Measurements from ENCODE around the gene CYB5A.
"Not testable (repeated sequence)": the region's sequence is repeated elsewhere in the genome, so short reads cannot be mapped to it uniquely, and the experiment has no call there.

CYB5A gene

DNA sequence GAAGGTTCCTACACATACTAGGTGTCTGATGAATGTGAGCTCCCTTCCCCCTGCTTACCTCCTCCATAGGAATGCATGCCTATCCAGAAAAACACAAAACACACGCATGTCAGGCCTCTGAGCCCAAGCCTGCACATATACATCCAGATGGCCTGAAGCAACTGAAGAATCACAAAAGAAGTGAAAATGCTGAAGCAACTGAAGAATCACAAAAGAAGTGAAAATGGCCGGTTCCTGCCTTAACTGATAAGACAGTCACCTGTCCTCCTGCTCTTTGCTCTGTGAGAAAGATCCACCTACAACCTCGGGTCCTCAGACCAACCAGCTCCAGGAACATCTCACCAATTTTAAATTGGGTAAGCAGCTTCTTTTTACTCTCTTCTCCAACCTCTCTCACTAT is 1.2 kb upstream of the CYB5A start:
- not testable (repeated sequence) for DNase-seq

DNA sequence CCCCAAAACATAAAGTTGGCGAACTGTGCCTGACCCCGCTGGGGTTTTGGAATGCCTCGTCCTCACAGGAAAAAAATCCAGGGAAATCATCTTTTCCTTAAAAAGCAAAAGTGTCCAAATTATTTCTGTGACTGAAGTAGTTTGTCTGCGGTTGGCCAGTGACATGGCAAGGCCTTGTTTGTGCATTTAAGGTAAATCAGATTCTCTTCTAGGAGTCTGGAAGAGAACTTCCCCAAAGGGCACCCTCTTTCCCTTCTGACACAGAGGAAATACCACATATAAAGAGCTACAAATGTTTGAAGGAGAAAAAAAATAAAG is 737 bp upstream of the CYB5A start:
- DNase-seq = no peak

DNA sequence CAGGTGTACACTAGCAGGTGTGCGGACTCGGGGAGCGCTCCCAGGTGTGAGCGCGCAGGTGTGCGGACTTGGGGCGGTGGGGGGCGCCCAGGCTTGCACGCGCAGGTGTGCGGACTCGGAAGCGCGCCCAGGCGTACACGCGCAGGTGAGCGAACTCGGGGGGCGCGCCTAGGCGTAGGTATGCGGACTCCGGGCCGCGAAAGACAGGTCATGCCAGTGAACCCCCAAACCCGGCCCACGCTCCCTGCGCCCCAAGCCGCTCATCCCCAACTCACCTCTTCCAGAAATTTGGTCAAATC is 342 bp downstream of the CYB5A start:
- DNase-seq = no peak

DNA sequence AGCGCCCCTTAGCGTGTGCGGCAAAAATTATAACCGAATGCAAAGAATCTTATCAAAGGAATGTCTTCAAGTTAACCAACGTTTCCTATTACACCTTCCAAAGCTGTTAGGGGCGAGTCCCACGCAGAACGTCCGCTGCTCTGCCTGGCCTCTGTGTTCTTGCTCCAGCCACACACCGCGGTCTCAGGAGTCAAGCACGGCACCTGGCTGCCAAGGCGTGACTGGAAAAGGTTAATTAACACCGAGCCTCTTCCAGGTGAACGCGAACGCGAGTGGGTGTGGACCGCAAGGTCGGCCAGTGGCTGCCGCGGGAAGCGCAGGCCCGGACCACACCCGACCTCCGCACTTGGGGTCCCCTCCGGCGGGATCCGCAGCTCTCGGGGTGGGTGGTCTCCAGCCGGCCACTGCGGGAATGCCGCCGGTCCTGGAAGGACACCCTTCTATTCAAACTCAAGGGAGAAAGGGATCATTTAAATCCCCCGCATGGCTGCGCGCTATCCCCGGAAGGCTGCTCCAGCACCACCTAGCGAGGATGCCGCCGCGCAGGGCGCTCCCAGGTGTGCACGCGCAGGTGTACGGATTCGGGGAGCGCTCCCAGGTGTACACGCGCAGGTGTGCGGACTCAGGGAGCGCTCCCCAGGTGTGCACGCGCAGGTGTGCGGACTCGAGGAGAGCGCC is 830 bp downstream of the CYB5A start:
- DNase-seq = no peak

DNA sequence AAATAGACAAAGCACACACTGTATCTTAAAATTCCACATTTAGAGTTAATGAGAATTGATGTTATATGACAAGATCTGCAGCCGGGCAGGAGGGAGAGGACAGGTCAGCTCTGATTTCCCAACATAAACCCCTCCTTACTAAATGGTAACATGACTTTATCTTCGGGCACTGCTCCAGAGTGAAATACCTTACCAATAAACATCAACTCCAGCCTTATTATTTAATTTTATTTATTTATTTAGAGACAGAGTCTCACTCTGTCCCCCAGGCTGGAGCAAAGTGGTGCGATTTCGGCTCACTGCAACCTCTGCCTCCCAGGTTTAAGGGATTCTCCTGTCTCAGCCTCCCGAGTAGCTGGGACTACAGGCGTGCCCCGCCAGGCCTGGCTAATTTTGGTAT is 1.7 kb downstream of the CYB5A start:
- no peak for DNase-seq

DNA sequence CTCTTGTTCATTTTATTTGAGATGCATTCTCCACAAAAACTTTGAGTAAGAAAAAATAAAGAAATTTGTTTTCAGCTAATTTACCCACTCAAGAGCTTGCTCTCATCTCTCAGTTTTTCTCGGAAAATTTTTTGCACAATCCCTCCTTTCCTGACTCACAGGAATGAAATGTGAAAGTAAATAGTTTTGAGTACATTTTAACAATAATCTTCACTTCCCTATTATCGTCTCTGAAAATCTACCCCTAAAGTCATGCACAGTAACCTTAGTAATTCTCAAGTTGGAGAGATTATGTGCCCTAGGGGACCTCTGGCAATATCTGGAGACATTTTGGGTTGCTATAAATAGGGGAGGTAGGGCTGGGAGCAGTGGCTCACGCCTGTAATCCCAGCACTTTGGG is 2.6 kb downstream of the CYB5A start:
- no peak for DNase-seq

DNA sequence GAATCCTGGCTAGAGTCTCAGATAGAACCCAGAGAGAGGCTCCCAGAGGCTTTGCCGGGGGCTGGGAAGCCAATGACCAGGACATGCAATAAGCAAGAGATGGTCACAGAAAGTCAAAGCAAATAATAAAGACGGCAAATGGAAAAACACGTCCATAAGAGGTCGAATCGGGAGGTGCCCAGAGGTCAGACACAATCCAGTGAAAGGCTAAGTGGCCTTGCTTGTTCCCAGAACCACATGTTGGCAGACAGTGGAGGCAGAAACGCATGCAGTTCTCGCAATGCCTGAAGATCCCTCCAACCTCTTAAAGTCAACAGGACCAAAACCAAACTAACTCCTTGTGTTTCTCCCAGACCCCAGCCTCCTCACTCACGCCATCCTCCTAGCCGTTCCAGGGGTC is 3.0 kb downstream of the CYB5A start:
- no peak for DNase-seq

DNA sequence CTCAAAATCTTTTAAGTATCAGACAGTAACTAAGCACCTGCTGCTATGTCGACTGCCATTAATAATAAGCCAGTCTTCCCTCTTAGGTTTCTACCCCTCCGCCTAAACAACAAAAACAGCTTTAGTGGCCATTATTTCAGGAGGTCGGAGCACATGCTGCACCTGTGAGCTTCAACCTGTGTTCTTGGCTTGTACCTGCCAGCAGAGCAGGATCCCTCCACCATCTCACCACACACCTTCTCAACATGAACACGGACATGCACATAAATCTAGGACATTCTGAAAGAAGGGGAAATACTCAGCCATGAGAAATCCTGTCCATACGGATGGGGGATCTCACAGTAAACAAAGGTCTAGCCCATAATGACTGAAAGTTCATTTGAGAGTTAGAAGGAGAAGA is 3.7 kb downstream of the CYB5A start:
- no peak for DNase-seq

DNA sequence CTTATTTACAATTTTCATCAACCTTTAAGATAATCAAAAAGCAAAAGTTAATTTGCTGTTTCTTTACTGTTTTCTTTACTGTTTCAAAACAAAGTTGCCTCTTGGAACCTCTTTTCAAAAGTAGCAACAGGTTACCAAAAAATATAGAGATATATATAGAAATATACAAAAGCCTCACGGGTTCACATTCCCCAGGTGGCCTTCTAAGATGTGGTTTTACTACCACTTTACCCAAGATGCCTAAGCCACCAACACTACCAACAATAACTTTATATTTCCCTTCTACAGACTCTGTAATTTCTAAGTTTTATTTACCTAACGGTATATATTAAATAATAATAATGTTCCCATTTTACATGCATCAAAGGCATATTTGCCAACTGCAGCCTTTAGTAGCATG is 4.9 kb downstream of the CYB5A start:
- DNase-seq = no peak

DNA sequence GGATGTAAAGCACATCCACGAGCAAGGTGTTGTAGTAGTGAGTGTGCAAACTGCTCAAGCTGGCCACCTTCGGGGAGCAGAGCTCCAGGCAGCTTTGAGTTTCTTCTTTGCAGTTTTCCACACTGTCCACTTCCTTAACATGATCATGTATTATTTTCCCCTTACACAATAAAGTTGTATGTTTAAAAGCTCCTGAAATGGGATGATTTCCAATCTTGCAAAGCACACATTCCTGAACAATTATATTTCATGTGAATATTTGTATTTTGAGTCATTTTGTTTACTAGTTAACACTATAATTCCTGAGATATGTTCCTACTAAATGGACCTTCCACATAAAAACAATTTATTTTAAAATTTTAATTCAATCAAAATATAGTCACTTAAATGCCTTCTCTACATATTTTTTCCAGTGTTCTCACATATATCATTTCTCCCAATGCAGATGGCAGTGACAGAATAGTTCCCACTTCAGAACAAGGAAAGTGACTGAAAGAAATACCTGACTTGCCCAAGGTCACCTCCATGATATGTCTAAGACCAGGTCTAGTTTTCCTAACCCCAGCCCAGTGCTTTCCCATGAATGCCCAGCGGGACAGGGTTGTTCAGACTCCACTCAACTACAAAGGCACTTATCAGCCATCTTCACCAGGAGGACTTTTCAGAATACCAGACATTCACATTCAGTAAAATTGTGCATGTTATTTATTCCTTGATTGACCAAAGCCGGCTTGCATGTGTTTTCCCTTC is 5.5 kb downstream of the CYB5A start:
- DNase-seq = no peak

DNA sequence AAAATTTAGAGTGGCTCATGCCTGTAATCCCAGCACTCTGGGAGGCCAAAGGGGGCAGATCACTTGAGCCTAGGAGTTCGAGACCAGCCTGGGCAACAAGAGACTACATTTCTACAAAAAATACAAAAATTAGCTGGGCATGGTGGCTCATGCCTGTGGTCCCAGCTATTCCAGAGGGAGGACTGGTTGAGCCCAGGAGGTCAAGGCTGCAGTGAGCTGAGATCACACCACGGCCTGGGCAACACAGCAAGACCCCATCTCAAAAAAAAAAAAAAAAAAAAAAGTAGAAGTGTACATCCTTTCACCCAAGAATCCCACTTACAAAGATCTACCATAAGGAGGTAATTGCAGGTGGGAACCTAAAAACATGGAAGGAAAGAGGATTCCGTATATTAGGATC is 6.2 kb downstream of the CYB5A start:
- not testable (repeated sequence) for DNase-seq

DNA sequence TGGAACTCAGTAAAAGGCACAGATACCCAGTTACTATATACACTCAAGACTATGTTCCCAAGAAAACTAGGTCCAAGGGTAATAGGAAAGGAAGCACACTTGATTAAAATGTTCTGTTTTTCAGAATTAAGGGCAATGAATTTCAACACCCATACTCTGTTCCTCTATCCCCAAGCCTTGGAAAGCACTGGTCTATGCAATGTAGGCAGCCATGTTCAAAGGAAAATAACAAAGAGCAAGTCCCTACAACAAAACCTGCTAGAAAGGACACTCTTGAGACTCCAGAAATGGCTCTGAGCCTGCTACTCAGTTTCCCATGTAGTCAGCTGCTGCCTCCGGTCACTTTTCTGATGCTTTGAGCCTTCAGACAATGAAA is 6.8 kb downstream of the CYB5A start:
- no peak for DNase-seq

DNA sequence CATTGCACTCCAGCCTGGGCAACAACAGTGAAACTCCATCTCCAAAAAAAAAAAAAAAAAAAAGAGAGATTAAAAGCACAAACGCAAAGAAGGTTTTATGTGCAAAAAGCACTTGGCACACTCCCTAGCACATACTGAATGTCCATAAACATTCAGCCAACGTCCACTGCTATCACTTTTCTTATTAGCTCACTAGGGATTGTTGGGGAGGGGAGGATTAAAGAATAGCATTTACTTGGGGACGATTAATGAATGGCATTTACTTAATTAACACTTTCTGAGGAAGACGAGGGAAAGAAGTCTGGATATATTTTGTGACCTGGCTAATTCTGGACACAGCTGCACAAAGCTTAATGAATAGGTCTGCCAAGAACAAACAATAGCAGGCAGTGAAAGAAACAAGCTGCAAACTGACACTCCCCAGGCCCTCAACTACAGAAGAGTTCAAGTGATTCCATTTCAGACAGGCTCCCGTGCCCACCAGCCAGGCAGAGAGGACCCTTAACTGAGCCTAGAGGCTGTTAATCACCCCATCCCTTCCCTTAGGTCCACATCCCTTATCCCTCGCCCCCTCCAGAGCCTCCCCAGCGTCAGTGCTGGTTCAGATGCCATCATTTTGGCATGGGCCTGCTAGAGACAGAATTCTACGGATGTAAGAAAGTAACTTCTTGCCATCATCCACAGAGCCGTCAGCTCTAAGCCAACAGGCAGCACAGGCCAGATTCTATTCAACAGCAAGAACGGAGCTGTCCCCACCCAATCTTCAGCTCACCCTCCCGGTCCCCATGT is 7.4 kb downstream of the CYB5A start:
- DNase-seq = no peak

DNA sequence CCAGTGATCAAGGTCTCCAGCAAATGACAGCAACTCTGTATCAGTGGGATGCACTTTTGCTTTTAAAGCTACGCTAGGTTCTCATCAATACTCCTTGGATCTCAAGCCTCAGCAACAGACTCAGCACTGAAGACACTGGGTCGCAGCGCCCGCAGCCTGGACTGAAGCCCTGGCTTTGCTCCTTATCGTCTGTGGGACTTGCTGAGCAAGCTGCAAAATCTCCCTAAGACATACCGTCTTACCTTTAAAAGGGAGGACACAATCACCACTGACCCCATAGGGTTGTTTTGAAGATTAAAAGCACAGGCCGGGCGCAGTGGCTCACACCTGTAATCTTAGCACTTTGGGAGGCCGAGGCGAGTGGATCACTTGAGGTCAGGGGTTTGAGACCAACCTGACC is 8.1 kb downstream of the CYB5A start:
- no peak for DNase-seq

DNA sequence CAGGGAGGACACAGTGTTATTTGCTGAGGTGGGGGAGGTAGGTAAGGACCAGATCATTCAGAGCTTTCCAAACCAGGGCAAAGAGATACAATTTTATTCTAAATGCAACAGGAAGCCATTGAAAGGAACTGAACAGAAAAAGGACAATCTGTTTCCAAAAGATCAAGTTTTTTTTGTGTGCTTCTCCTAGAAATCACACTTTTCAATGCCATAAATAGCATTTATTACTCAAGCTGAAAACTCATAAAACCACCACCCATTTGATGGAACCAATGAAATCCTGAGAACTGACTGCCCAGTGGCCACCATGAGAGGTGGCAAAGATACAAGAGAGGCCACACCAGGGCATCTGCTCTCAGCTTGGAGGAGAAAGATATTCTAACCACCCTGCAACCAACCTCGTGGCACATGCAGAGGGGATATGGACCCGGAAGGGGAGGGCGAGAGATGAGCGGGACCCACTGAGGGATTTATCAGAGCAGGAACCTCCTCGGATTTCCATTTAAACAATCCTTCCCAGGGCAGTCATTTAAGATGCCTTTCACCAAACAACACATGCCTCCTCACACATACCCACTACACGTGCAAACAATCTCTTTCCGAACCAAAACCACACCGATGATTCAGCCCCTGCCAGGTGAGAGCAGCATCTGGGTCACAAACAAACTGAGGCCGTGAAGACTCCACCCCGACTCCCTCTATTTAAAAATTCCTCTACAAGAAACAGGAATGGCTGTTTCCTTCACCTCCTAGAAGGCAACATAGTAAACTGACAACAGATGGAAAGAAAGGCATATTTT is 8.8 kb downstream of the CYB5A start:
- peak; percentile 3 for DNase-seq

DNA sequence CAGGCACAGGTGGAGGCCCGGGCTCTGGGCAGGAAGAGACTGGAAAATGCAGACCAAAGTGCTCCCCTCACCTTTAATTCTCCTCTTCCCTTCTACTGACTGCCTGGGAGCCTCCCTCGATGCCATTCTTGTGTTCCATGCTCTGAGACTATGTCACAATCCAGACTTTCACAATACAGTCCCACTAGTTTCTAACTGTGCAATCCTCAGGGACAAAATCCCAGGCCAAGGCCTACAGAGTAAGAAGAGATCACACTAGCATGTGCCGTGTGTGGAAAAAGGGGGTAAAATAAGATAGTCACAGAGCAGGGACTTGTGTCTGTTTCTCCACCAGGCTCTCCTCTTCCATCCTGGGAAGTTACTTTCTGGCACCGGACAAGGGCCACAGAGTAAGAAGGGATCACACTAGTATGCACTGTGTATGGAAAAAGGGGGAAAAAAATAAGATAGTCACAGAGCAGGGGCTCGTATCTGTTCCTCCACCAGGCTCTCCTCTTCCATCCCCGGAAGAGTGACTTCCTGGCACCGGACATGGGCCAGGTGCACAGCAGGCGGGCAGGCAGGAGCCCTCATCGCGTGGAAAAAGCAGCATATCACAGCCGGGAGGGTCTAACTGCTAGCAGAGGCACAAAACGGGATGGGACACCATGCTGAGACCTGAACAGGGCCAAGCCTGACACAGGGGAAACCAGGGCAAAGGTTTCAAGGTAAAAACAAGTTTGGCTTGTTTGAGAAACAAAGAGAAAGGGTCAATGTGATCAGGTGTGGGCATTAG is 9.6 kb downstream of the CYB5A start:
- DNase-seq = no peak

DNA sequence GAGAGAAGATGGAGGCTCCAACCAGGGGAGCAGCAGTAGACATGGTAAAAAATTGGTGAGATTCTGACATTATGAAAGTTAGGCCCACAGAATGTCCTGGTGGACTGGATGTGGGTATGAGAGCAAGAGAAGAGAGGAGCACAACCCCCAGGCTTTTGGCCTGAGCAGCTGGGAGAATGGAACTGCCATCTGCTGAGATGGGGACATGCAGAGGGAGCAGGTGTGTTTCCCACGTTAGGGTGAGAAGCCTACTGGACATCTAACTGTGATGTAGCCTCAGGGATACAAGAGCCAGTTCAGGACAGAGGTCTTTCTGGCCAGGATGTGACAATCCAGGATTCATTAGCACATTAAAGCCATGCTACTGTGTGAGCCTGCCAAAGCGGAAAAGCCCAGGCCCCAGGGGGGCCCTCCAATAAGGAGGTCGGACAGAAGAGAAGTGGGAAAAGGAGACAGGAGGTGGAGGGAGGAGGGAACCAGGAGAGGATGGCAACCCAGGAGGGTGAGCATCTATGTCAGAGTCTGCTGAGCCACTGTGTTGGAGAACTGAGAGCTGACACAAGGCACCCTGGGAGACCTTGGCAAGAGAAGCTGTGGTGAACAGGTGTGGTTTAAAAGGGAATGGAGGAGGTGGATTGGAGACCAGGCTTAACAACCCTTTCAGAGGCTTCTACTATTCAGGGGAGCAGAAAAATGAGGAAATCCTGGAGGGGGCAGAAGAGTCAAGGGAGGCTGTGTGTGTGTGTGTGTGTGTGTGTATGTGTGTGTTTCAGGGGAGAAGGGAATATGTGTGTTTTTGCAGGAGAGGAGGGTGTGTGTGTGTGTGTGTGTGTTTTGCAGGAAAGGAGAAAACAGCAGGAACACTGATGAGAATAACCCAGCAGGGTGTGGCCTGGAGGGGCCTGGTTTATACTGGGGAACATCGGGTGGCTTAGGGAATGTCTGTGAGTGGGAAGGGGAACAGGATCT is 10.5 kb downstream of the CYB5A start:
- no peak for DNase-seq

DNA sequence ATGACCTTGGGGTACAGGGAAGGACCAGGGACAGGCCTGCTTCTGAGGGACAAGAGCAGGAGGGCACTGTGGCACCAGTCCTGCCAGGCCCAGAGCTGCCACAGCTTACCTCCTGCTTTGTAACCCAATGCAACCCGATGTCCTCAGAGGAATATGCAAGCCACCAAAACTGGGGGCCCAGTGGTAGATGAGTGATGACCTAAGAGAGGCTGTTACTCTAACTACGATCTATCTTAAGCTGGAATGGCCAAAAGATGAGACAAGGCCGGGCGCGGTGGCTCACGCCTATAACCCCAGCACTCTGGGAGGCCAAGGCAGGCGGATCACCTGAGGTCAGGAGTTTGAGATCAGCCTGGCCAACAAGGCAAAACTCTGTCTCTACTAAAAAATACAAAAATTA is 12.8 kb downstream of the CYB5A start:
- no peak for DNase-seq

DNA sequence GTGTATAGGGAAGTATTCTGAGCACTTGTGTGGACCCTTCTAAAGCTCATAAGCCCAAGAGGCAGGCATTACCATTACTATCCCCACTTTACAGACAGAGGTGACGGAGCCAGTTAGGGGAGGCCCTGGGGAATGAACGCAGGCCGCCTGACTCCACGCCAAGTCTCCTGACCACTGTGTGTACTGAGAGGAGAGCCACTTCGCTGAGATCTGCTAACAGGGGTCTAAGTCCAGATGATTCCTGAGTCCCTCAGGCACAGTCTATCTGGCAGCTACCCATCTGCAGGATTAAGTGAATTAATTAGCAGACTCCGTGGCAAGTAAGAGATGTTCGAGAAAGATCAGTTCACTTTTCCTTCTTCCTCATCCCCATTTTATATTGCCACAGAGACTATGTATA is 13.7 kb downstream of the CYB5A start:
- DNase-seq = no peak

DNA sequence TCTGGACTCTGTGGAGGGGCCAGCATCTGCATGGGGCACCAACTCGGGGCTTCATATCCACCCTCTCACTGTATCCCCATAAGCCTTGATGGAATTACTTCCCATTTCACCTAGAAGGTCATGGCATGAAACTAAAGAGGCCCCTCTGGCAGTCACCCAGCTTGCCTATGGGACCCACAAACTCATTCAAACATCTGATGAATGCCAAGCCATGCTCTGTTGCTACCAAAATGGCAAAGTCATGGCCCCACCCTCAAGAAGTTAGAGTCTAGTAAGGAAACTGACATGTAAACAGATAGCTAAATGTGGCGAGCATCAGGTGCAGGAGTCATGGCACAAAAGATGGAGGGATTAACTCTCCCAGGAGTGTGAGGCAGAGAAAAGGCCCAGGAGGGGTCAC is 14.5 kb downstream of the CYB5A start:
- DNase-seq = no peak

DNA sequence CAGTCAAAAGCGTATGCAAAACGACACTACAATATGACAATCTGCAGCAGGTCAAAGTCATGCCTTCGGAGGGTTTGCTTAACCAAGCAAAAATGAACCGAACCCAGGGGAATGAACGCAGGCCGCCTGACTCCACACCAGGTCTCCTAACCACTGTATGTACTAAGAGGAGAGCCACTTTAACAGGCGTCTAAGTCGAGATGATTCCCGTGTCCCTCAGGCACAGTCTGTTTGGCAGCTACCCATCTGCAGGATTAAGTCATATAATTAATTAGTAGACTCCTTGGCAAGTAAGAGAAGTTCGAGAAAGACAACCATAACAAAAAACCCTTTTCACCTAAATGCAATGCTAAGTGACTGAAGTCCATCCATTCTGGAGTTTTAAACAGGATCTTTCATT is 15.2 kb downstream of the CYB5A start:
- no peak for DNase-seq

DNA sequence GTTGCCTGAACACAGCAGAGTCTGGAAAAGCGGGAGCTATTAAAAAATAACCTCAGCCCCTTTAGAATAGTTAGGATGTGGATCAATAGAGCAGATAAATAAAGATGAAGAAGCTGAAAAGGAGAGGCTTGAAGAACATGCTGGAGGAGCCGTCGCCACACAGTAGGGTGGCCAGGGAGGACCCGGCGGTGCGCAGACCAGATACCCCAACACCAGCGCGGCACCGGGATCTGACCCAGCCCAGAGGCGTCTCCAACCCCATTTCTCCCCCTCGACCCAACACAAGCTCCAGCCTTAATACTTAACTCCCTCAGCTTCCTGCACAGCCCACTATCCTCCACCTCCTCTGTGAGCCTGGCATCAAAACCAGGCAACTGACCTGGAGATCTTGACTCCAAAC is 16.0 kb downstream of the CYB5A start:
- DNase-seq = no peak

Data from activated CD4-positive, alpha-beta T cell treated with anti-CD3 and anti-CD28 coated beads, Interleukin-2, Interleukin-6, amounts not matched to agents 100 ng/mL and 50 ng/mL, durations not matched to agents 16 hours and 8 hours (primary cell).